Neural cell (in vitro differentiated cells): ENCODE measurements around the gene TMEM200B. TPM values are rescaled to one million over a fixed set of nuclear protein-coding genes. Genes with fewer than 3 reads are reported as not detected.
"Not testable (repeated sequence)": the region's sequence is repeated elsewhere in the genome, so short reads cannot be mapped to it uniquely, and the experiment has no call there.

Experiments used
- H2AFZ ChIP-seq: fragments of 200-600, 300-800 bp; sonication (generic), shearing (Covaris generic); 2 replicates; pipeline ENCODE4 v1.6.0; 2014; ENCODE audit warnings: low read depth, mild to moderate bottlenecking, antibody characterized with exemption, low read length, moderate library complexity
- H3F3A ChIP-seq: fragments of 200-600 bp; shearing (Covaris generic); 2 replicates; pipeline ENCODE4 v1.6.1; 2016; ENCODE audit warnings: mild to moderate bottlenecking, moderate library complexity, mixed read lengths, antibody characterized with exemption, low read length; ENCODE audit not compliant: insufficient read depth, poor library complexity, severe bottlenecking
- H3K27ac ChIP-seq: fragments of 200-600, 300-800 bp; sonication (generic), shearing (Covaris generic); 2 replicates; pipeline ENCODE4 v1.5.1; 2014; ENCODE audit warnings: mild to moderate bottlenecking, low read length, moderate library complexity
- H3K27me3 ChIP-seq: fragments of 300-800, 200-600 bp; sonication (generic), shearing (Covaris generic); 2 replicates; pipeline ENCODE4 v1.6.0; 2014; ENCODE audit warnings: mild to moderate bottlenecking, low read depth, low read length, moderate library complexity; ENCODE audit not compliant: insufficient read depth
- H3K36me3 ChIP-seq: fragments of 300-800, 200-600 bp; sonication (generic), shearing (Covaris generic); 2 replicates; pipeline ENCODE4 v1.5.1; 2014; ENCODE audit warnings: mild to moderate bottlenecking, antibody characterized with exemption, low read length, moderate library complexity; ENCODE audit not compliant: insufficient read depth
- H3K4me2 ChIP-seq: fragments of 300-800, 200-600 bp; sonication (generic), shearing (Covaris generic); 2 replicates; pipeline ENCODE4 v1.6.0; 2014; ENCODE audit warnings: mild to moderate bottlenecking, low read length
- H3K4me3 ChIP-seq: fragments of 300-800, 200-600 bp; sonication (generic), shearing (Covaris generic); 2 replicates; pipeline ENCODE4 v1.5.1; 2014; ENCODE audit warnings: mild to moderate bottlenecking, low read length, moderate library complexity
- H3K79me2 ChIP-seq: fragments of 200-600 bp; shearing (Covaris generic); replicated peaks from 2 replicates; pipeline ENCODE4 v1.6.0; 2014; ENCODE audit warnings: mild to moderate bottlenecking, low read length, moderate library complexity; ENCODE audit not compliant: insufficient read depth
- H3K9ac ChIP-seq: fragments of 300-800, 200-600 bp; sonication (generic), shearing (Covaris generic); 2 replicates; pipeline ENCODE4 v1.6.1; 2016; ENCODE audit warnings: mild to moderate bottlenecking, low read length, mixed read lengths
- H3K9me2 ChIP-seq: fragments of 200-600 bp; shearing (Covaris generic); 2 replicates; pipeline ENCODE4 v1.6.1; 2016; ENCODE audit warnings: mild to moderate bottlenecking, low read length, mixed read lengths; ENCODE audit not compliant: insufficient read depth
- H3K9me3 ChIP-seq: fragments of 200-600, 300-800 bp; sonication (generic), shearing (Covaris generic); 2 replicates; pipeline ENCODE4 v1.6.1; 2016; ENCODE audit warnings: mild to moderate bottlenecking, mixed run types, low read length, moderate library complexity, mixed read lengths
- H4K20me1 ChIP-seq: fragments of 200-600 bp; shearing (Covaris generic); 2 replicates; pipeline ENCODE4 v1.6.1; 2016; ENCODE audit warnings: mild to moderate bottlenecking, mixed run types; ENCODE audit not compliant: insufficient read depth
- EP300 ChIP-seq: fragments of 450-650 bp; conservative IDR thresholded peaks from 2 replicates; pipeline ENCODE4 v1.6.1; 2014; ENCODE audit warnings: antibody characterized with exemption, mild to moderate bottlenecking, moderate library complexity; ENCODE audit not compliant: poor library complexity, severe bottlenecking
- EZH2 ChIP-seq: fragments of 200-600, 300-800 bp; shearing (Covaris generic), sonication (generic); IDR thresholded peaks from 2 replicates; pipeline ENCODE4 v1.6.1; 2014; ENCODE audit warnings: antibody characterized with exemption, low read length, borderline replicate concordance, mild to moderate bottlenecking; ENCODE audit not compliant: insufficient read depth, poor library complexity, severe bottlenecking
- MXI1 ChIP-seq: fragments of 450-650 bp; conservative IDR thresholded peaks from 2 replicates; pipeline ENCODE4 v1.6.1; 2014; ENCODE audit warnings: antibody characterized with exemption, mild to moderate bottlenecking; ENCODE audit not compliant: poor library complexity, severe bottlenecking
- POLR2AphosphoS5 ChIP-seq: IDR thresholded peaks from 2 replicates; pipeline ENCODE4 v1.6.1; 2012
- RAD21 ChIP-seq: fragments of 450-650 bp; conservative IDR thresholded peaks from 2 replicates; pipeline ENCODE4 v1.6.1; 2014; ENCODE audit warnings: antibody characterized with exemption, mild to moderate bottlenecking, moderate library complexity
- SMC3 ChIP-seq: fragments of 450-650 bp; conservative IDR thresholded peaks from 2 replicates; pipeline ENCODE4 v1.6.1; 2014; ENCODE audit warnings: antibody characterized with exemption, mild to moderate bottlenecking, moderate library complexity; ENCODE audit not compliant: poor library complexity
- TAF1 ChIP-seq: IDR thresholded peaks from 2 replicates; pipeline ENCODE4 v1.6.1; 2012; ENCODE audit warnings: low read depth
- polyA plus RNA-seq: library from polyadenylated mRNA; depleted of rRNA; stranded (reverse); fragments of >200 nt; gene quantifications from 2 replicates; pipeline ENCODE4 v1.2.3, GENCODE V29; 2014
- TF ChIP-seq, protein P1 (sequence below): IDR thresholded peaks from 2 replicates; pipeline ENCODE4 v1.6.1; 2012; ENCODE audit warnings: borderline replicate concordance
- TF ChIP-seq, protein P2 (sequence below): fragments of 450-650 bp; IDR thresholded peaks from 2 replicates; pipeline ENCODE4 v1.5.1; 2014; ENCODE audit warnings: antibody characterized with exemption, mild to moderate bottlenecking, moderate library complexity; ENCODE audit not compliant: poor library complexity, severe bottlenecking

Gene TMEM200B
- polyA plus RNA-seq, 1 donor from 2014 or later, result 0.11 TPM

GRCh38 chr1:29133861-29134694 lies 10.4 kb upstream of the TMEM200B start:
- Histone ChIP-seq H3K79me2 (no peaks in the 10 kb centered on the region), H3K9me3 (no peaks in the 10 kb centered on the region), H3K4me2 (no peak overlapping the region), H2AFZ (no peak overlapping the region), H3K4me3 (no peak overlapping the region), H3K27ac (no peak overlapping the region), H3K9me2 (no peaks in the 10 kb centered on the region), H3K9ac (no peak overlapping the region), H3K36me3 (no peaks in the 10 kb centered on the region), H3F3A (no peaks in the 10 kb centered on the region), H3K27me3 (no peaks in the 10 kb centered on the region), H4K20me1 (no peaks in the 10 kb centered on the region)
- TF ChIP-seq RAD21 (no peak), EZH2 (no peak), SMC3 (no peak), EP300 (no peak), POLR2AphosphoS5 (no peak), TAF1 (no peak), MXI1 (no peak)
- TF ChIP-seq, protein P1, sequence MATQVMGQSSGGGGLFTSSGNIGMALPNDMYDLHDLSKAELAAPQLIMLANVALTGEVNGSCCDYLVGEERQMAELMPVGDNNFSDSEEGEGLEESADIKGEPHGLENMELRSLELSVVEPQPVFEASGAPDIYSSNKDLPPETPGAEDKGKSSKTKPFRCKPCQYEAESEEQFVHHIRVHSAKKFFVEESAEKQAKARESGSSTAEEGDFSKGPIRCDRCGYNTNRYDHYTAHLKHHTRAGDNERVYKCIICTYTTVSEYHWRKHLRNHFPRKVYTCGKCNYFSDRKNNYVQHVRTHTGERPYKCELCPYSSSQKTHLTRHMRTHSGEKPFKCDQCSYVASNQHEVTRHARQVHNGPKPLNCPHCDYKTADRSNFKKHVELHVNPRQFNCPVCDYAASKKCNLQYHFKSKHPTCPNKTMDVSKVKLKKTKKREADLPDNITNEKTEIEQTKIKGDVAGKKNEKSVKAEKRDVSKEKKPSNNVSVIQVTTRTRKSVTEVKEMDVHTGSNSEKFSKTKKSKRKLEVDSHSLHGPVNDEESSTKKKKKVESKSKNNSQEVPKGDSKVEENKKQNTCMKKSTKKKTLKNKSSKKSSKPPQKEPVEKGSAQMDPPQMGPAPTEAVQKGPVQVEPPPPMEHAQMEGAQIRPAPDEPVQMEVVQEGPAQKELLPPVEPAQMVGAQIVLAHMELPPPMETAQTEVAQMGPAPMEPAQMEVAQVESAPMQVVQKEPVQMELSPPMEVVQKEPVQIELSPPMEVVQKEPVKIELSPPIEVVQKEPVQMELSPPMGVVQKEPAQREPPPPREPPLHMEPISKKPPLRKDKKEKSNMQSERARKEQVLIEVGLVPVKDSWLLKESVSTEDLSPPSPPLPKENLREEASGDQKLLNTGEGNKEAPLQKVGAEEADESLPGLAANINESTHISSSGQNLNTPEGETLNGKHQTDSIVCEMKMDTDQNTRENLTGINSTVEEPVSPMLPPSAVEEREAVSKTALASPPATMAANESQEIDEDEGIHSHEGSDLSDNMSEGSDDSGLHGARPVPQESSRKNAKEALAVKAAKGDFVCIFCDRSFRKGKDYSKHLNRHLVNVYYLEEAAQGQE, result no peak
- TF ChIP-seq, protein P2, sequence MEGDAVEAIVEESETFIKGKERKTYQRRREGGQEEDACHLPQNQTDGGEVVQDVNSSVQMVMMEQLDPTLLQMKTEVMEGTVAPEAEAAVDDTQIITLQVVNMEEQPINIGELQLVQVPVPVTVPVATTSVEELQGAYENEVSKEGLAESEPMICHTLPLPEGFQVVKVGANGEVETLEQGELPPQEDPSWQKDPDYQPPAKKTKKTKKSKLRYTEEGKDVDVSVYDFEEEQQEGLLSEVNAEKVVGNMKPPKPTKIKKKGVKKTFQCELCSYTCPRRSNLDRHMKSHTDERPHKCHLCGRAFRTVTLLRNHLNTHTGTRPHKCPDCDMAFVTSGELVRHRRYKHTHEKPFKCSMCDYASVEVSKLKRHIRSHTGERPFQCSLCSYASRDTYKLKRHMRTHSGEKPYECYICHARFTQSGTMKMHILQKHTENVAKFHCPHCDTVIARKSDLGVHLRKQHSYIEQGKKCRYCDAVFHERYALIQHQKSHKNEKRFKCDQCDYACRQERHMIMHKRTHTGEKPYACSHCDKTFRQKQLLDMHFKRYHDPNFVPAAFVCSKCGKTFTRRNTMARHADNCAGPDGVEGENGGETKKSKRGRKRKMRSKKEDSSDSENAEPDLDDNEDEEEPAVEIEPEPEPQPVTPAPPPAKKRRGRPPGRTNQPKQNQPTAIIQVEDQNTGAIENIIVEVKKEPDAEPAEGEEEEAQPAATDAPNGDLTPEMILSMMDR, result no peak

- not testable (repeated sequence) for H3K9me3 ChIP-seq, H3K9ac ChIP-seq
These were observed 7.4 kb upstream of the TMEM200B start for GRCh38 chr1:29131056-29131455.

More at GRCh38 chr1:29131056-29131455, 7.4 kb upstream of the TMEM200B start:
- not testable (repeated sequence) for H2AFZ ChIP-seq, H3K4me2 ChIP-seq, H3K9me2 ChIP-seq, H3K79me2 ChIP-seq, H3K27ac ChIP-seq, H3F3A ChIP-seq, H3K36me3 ChIP-seq, H3K27me3 ChIP-seq, H4K20me1 ChIP-seq, H3K4me3 ChIP-seq
